ENCODE measurements around the gene EPHB1. TPM values are rescaled to one million over a fixed set of nuclear protein-coding genes. Genes with fewer than 3 reads are reported as not detected.

EPHB1 gene
- total RNA-seq, 2 donors from 2014 or later, result 1.9 to 3.2 TPM

DNA sequence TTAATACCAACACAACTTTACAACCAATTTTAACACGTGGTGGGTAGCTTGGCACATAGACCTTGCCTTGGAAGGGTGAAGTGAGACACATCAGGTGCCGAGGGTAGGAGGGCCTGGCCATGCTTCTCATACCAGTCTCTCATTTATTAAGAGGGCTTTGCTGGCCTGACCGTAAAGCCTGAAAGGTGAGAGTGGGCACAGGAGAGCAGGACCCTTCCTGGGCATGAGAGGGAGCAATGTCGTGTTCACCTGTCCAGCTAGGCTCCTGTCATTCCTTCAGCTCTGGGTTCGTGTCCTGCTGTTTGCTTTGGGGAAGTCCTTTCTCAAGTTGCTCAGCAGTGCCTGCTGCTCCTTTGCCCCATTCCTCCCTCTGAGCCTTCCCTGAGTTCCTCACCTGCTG, 294.4 kb downstream of the EPHB1 start:
- H3K4me3 ChIP-seq, result no peak overlapping the region
- no peaks in the 10 kb centered on the region for H3K36me3 ChIP-seq
- H3K4me1 ChIP-seq, result no peaks in the 10 kb centered on the region
- TF ChIP-seq, protein P1, sequence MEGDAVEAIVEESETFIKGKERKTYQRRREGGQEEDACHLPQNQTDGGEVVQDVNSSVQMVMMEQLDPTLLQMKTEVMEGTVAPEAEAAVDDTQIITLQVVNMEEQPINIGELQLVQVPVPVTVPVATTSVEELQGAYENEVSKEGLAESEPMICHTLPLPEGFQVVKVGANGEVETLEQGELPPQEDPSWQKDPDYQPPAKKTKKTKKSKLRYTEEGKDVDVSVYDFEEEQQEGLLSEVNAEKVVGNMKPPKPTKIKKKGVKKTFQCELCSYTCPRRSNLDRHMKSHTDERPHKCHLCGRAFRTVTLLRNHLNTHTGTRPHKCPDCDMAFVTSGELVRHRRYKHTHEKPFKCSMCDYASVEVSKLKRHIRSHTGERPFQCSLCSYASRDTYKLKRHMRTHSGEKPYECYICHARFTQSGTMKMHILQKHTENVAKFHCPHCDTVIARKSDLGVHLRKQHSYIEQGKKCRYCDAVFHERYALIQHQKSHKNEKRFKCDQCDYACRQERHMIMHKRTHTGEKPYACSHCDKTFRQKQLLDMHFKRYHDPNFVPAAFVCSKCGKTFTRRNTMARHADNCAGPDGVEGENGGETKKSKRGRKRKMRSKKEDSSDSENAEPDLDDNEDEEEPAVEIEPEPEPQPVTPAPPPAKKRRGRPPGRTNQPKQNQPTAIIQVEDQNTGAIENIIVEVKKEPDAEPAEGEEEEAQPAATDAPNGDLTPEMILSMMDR (IDR thresholded peaks at IDR 0.05), result no peak
- H3K27ac ChIP-seq, result no peak overlapping the region
- H3K27me3 ChIP-seq, result no peaks in the 10 kb centered on the region
- peak; percentile 46 for DNase-seq (ENCODE audit: low spot score)
- no peaks in the 10 kb centered on the region for H3K9me3 ChIP-seq

DNA sequence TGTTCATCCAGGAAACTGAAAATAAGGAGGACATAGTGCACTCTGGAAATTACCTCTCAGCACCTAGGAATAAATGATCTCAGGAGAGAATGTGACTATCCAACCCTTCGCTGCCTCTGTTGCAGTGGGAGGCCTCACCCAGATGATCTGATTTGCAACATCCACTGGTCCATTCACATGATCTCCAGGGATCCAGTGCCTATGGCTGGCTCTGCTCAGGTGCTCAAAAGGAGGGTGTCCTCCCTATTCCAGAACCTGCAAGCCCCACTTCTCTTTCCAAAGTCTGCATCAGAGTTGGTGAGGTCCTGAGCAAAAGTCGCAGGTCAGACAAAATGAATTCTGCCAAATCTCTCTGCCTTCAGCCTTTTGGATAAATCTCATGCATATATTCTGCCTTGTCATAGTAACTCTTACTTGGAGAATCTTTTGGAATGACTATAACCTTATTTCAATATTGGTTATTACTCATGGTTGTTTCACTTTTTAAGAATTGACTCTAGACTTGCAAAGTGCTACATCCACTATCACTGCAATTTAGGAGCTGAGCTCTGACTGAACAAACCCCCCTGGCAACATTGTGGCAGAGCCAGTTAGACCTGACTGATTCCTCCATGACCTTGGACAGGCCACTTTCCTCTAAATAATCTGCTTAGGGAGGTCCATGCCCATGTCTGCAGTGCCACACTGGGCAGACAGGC, 295.1 kb downstream of the EPHB1 start:
- H3K36me3 ChIP-seq, result no peaks in the 10 kb centered on the region
- no peaks in the 10 kb centered on the region for H3K27me3 ChIP-seq
- H3K9me3 ChIP-seq, result no peaks in the 10 kb centered on the region
- no peak overlapping the region for H3K27ac ChIP-seq
- no peak overlapping the region for H3K4me3 ChIP-seq
- TF ChIP-seq, protein P1 (IDR thresholded peaks at IDR 0.05), result no peak
- no peaks in the 10 kb centered on the region for H3K4me1 ChIP-seq
- DNase-seq (ENCODE audit: low spot score), result peak; percentile 13

DNA sequence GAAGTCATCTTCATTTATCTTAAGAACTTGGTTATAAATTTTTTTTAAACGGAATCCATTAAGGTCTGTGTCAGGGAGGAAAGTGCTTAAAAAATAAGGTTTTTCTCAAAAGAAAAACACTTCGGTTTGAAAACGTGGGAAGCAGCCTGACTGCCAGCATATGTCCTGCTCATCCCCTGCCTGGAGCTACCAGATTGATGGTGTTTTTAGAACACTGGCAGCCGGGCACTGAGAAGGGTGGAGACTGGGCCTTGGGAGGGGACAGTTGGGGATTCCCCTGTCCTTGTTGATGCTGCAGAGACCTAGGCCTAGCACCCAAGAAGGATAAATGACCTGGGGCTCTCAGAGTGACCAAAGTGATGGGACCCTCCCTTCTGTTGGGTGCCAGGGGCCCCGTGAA, 296.9 kb downstream of the EPHB1 start:
- no peaks in the 10 kb centered on the region for H3K9me3 ChIP-seq
- no peak overlapping the region for H3K4me3 ChIP-seq
- TF ChIP-seq, protein P1 (IDR thresholded peaks at IDR 0.05), result no peak
- no peaks in the 10 kb centered on the region for H3K36me3 ChIP-seq
- no peaks in the 10 kb centered on the region for H3K4me1 ChIP-seq
- no peaks in the 10 kb centered on the region for H3K27me3 ChIP-seq
- DNase-seq (ENCODE audit: low spot score), result no peak
- H3K27ac ChIP-seq, result no peak overlapping the region

DNA sequence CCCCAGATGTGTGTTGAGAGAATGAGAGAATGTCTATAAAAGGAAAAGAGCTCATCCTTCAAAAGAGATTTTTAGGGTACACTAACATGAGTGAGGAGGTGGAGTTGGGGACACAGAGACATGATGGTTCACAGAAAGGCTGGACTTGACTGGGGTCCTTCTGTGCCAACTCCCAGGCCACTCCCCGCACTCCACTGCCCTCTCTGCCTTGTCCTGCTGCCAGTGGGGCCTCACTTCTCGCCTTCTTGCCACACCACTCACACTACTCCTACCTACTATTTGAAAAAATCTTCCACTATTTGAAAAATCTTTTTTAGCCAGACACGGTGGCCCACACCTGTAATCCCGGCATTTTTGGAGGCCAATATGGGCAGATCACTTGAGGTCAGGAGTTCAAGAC, 298.1 kb downstream of the EPHB1 start:
- no peak for DNase-seq (ENCODE audit: low spot score)
- Histone ChIP-seq H3K4me1 (no peaks in the 10 kb centered on the region), H3K9me3 (no peaks in the 10 kb centered on the region), H3K4me3 (no peak overlapping the region), H3K27ac (no peak overlapping the region), H3K27me3 (no peaks in the 10 kb centered on the region), H3K36me3 (no peaks in the 10 kb centered on the region)
- TF ChIP-seq, protein P1 (IDR thresholded peaks at IDR 0.05), result no peak

DNA sequence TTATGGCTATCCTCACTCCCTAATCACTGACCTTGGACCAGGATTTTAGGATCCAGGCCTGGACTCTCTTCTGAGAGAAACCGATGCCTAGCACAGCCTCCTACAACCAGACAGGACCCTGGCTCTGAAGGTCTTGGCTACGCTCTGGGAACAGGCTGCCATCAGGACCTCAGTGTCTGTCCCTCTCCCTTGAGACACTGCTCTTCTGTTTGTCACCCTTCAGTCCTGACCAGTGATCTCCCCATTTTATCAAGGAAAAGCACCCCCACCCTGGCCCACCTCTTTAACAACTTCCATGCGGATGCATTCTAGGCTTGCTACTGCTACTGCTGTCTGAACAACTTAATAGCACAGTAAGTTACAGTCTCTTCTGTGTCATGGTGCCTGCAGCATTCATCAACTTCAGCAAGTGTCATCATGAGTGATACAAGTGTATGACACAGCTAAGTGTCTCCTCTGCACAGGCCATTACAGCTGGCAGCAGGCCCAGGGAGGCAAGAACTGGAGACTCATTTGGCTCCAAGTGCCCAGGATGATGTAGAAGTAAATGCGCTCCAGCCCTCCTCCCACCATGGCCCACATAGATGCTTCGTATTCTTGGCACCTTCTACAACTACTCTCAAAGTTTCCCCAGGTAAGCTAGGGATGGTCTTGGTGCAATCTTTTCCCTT, 302.4 kb downstream of the EPHB1 start:
- H3K4me1 ChIP-seq, result no peaks in the 10 kb centered on the region
- no peaks in the 10 kb centered on the region for H3K27me3 ChIP-seq
- no peaks in the 10 kb centered on the region for H3K9me3 ChIP-seq
- TF ChIP-seq, protein P1 (IDR thresholded peaks at IDR 0.05), result no peak
- H3K36me3 ChIP-seq, result no peaks in the 10 kb centered on the region
- no peak overlapping the region for H3K27ac ChIP-seq
- H3K4me3 ChIP-seq, result no peak overlapping the region
- DNase-seq (ENCODE audit: low spot score), result no peak

Data from right atrium auricular region (tissue), 2 donors.